Activated naive CD4-positive, alpha-beta T cell (primary cell): ENCODE measurements around the gene INSIG2.

ENCODE experiments used
- DNase-seq, 4 experiments: peaks; one replicate each; lab custom pipeline; 2025; lab: John Stamatoyannopoulos, UW

INSIG2 gene

GRCh38 chr2:118098307-118099030 is 10.2 kb downstream of the INSIG2 start:
- DNase-seq: no peak

- DNase-seq: no peak
Measured at GRCh38 chr2:118102433-118103082, 14.3 kb downstream of the INSIG2 start.

GRCh38 chr2:118103951-118104940 is 16.0 kb downstream of the INSIG2 start:
- DNase-seq: no peak

GRCh38 chr2:118105497-118105896 is 17.2 kb downstream of the INSIG2 start:
- DNase-seq: no peak

- no peak for DNase-seq
Measured at GRCh38 chr2:118106926-118107325, 18.7 kb downstream of the INSIG2 start.

- DNase-seq: no peak
Measured at GRCh38 chr2:118110310-118110709, 22.0 kb downstream of the INSIG2 start.

GRCh38 chr2:118110991-118111390 is 22.7 kb downstream of the INSIG2 start:
- DNase-seq: no peak

GRCh38 chr2:118112771-118113334 is 24.6 kb downstream of the INSIG2 start:
- no peak for DNase-seq

GRCh38 chr2:118114863-118115262 is 26.6 kb downstream of the INSIG2 start:
- no peak for DNase-seq

GRCh38 chr2:118115761-118116160 is 27.5 kb downstream of the INSIG2 start:
- no peak for DNase-seq

GRCh38 chr2:118118479-118118878 is 30.2 kb downstream of the INSIG2 start:
- no peak for DNase-seq

- DNase-seq: no peak
Measured at GRCh38 chr2:118119158-118119727, 31.0 kb downstream of the INSIG2 start.

GRCh38 chr2:118119761-118120400 is 31.6 kb downstream of the INSIG2 start:
- DNase-seq: no peak

GRCh38 chr2:118120401-118120780 is 32.1 kb downstream of the INSIG2 start:
- DNase-seq: no peak

- no peak for DNase-seq
Measured at GRCh38 chr2:118121101-118121500, 32.8 kb downstream of the INSIG2 start.

GRCh38 chr2:118121986-118122524 is 33.8 kb downstream of the INSIG2 start:
- DNase-seq: no peak

- DNase-seq: no peak
Measured at GRCh38 chr2:118122594-118123281, 34.5 kb downstream of the INSIG2 start.

GRCh38 chr2:118123561-118124232 is 35.4 kb downstream of the INSIG2 start:
- DNase-seq: no peak

GRCh38 chr2:118124288-118124891 is 36.1 kb downstream of the INSIG2 start:
- DNase-seq: no peak
